ENCODE results near the gene KIF2C.

The KIF2C gene

GRCh38 chr1:44783697-44784093, 44.1 kb downstream of the KIF2C start:
- FAIRE-seq (no peak), DNase-seq (ENCODE audit: insufficient read length, low spot score) (no peak)
- no peak for TF ChIP-seq PAX5 (IDR thresholded peaks at IDR 0.05; ENCODE audit: insufficient read depth, low read length, severe bottlenecking)
- TF ChIP-seq POLR2AphosphoS5 (IDR thresholded peaks at IDR 0.05; ENCODE audit: low read depth, low read length) = 0 out of 2 replicates have a peak, but pooled peaks have one; percentile 16
- TF ChIP-seq TAF1 (IDR thresholded peaks at IDR 0.05; ENCODE audit: low read depth, low read length) = no peak
- no peak for TF ChIP-seq POU2F2 (IDR thresholded peaks at IDR 0.05; ENCODE audit: low read depth, low read length)
- no peak for TF ChIP-seq POLR2A (IDR thresholded peaks at IDR 0.05; ENCODE audit: low read depth, low read length)

- TF ChIP-seq PAX5 (IDR thresholded peaks at IDR 0.05; ENCODE audit: insufficient read depth, low read length, severe bottlenecking) = no peak
- 0 out of 2 replicates have a peak, but pooled peaks have one; percentile 21 for TF ChIP-seq TAF1 (IDR thresholded peaks at IDR 0.05; ENCODE audit: low read depth, low read length)
- no peak for TF ChIP-seq POU2F2 (IDR thresholded peaks at IDR 0.05; ENCODE audit: low read depth, low read length)
- FAIRE-seq (peak; percentile 80), DNase-seq (ENCODE audit: insufficient read length, low spot score) (no peak)
Measured at GRCh38 chr1:44784094-44785028, 44.7 kb downstream of the KIF2C start.

GRCh38 chr1:44785029-44785380, 45.4 kb downstream of the KIF2C start:
- FAIRE-seq = no peak
- TF ChIP-seq POLR2AphosphoS5 (IDR thresholded peaks at IDR 0.05; ENCODE audit: low read depth, low read length) (no peak), TAF1 (IDR thresholded peaks at IDR 0.05; ENCODE audit: low read depth, low read length) (no peak), SPI1 (IDR thresholded peaks at IDR 0.05; ENCODE audit: low read depth, low read length) (no peak), PAX5 (IDR thresholded peaks at IDR 0.05; ENCODE audit: insufficient read depth, low read length, severe bottlenecking) (no peak), POU2F2 (IDR thresholded peaks at IDR 0.05; ENCODE audit: low read depth, low read length) (no peak), POLR2A (IDR thresholded peaks at IDR 0.05; ENCODE audit: low read depth, low read length) (no peak)
- DNase-seq (ENCODE audit: insufficient read length, low spot score) = no peak

GRCh38 chr1:44785501-44786137, 46.0 kb downstream of the KIF2C start:
- peak; percentile 60 for FAIRE-seq
- TF ChIP-seq SPI1 (IDR thresholded peaks at IDR 0.05; ENCODE audit: low read depth, low read length) (0 out of 2 replicates have a peak, but pooled peaks have one; percentile 3), TAF1 (IDR thresholded peaks at IDR 0.05; ENCODE audit: low read depth, low read length) (no peak), POLR2AphosphoS5 (IDR thresholded peaks at IDR 0.05; ENCODE audit: low read depth, low read length) (no peak), PAX5 (IDR thresholded peaks at IDR 0.05; ENCODE audit: insufficient read depth, low read length, severe bottlenecking) (no peak), POU2F2 (IDR thresholded peaks at IDR 0.05; ENCODE audit: low read depth, low read length) (no peak)

GRCh38 chr1:44786138-44786840, 46.7 kb downstream of the KIF2C start:
- DNase-seq (ENCODE audit: insufficient read length, low spot score) = peak; percentile 68
- peak; percentile 90 for FAIRE-seq
- TF ChIP-seq SPI1 (IDR thresholded peaks at IDR 0.05; ENCODE audit: low read depth, low read length) = no peak
- TF ChIP-seq POU2F2 (IDR thresholded peaks at IDR 0.05; ENCODE audit: low read depth, low read length) = no peak
- TF ChIP-seq POLR2A (IDR thresholded peaks at IDR 0.05; ENCODE audit: low read depth, low read length) = no peak; the same call in 1 of the 2 replicates
- TF ChIP-seq POLR2AphosphoS5 (IDR thresholded peaks at IDR 0.05; ENCODE audit: low read depth, low read length) = no peak
- TF ChIP-seq TAF1 (IDR thresholded peaks at IDR 0.05; ENCODE audit: low read depth, low read length) = peak; percentile 30; the same call in 1 of the 2 replicates

More at GRCh38 chr1:44785501-44786137, 46.0 kb downstream of the KIF2C start:
- DNase-seq (ENCODE audit: insufficient read length, low spot score) = no peak

- FAIRE-seq = no peak
- DNase-seq (ENCODE audit: insufficient read length, low spot score) = no peak
- TF ChIP-seq POU2F2 (IDR thresholded peaks at IDR 0.05; ENCODE audit: low read depth, low read length) (no peak), POLR2A (IDR thresholded peaks at IDR 0.05; ENCODE audit: low read depth, low read length) (no peak), TAF1 (IDR thresholded peaks at IDR 0.05; ENCODE audit: low read depth, low read length) (no peak), SPI1 (IDR thresholded peaks at IDR 0.05; ENCODE audit: low read depth, low read length) (no peak), PAX5 (IDR thresholded peaks at IDR 0.05; ENCODE audit: insufficient read depth, low read length, severe bottlenecking) (no peak), POLR2AphosphoS5 (IDR thresholded peaks at IDR 0.05; ENCODE audit: low read depth, low read length) (no peak)
Measured at GRCh38 chr1:44786841-44787426, 47.3 kb downstream of the KIF2C start.

- FAIRE-seq = no peak
- no peak for DNase-seq (ENCODE audit: insufficient read length, low spot score)
- no peak for TF ChIP-seq POU2F2 (IDR thresholded peaks at IDR 0.05; ENCODE audit: low read depth, low read length)
- no peak for TF ChIP-seq SPI1 (IDR thresholded peaks at IDR 0.05; ENCODE audit: low read depth, low read length)
- TF ChIP-seq POLR2AphosphoS5 (IDR thresholded peaks at IDR 0.05; ENCODE audit: low read depth, low read length) = no peak
- TF ChIP-seq TAF1 (IDR thresholded peaks at IDR 0.05; ENCODE audit: low read depth, low read length) = no peak
- no peak for TF ChIP-seq PAX5 (IDR thresholded peaks at IDR 0.05; ENCODE audit: insufficient read depth, low read length, severe bottlenecking)
- TF ChIP-seq POLR2A (IDR thresholded peaks at IDR 0.05; ENCODE audit: low read depth, low read length) = no peak
Measured at GRCh38 chr1:44787506-44787905, 47.9 kb downstream of the KIF2C start.

- TF ChIP-seq POLR2A (IDR thresholded peaks at IDR 0.05; ENCODE audit: low read depth, low read length) = no peak
- TF ChIP-seq SPI1 (IDR thresholded peaks at IDR 0.05; ENCODE audit: low read depth, low read length) = no peak
- no peak for TF ChIP-seq POU2F2 (IDR thresholded peaks at IDR 0.05; ENCODE audit: low read depth, low read length)
- TF ChIP-seq PAX5 (IDR thresholded peaks at IDR 0.05; ENCODE audit: insufficient read depth, low read length, severe bottlenecking) = no peak
- no peak for TF ChIP-seq TAF1 (IDR thresholded peaks at IDR 0.05; ENCODE audit: low read depth, low read length)
- TF ChIP-seq POLR2AphosphoS5 (IDR thresholded peaks at IDR 0.05; ENCODE audit: low read depth, low read length) = no peak
- no peak for DNase-seq (ENCODE audit: insufficient read length, low spot score)
- FAIRE-seq = no peak
Measured at GRCh38 chr1:44788120-44788860, 48.7 kb downstream of the KIF2C start, which contains the start of gene BEST4. Gene BEST4, minus strand, starts transcription at chr1:44788170. Its CDS starts 465 bp downstream, at chr1:44787705.
